GM12878 (cell line): Measurements from ENCODE around the gene SOX6. TPM values are rescaled to one million over a fixed set of nuclear protein-coding genes. Genes with fewer than 3 reads are reported as not detected.

Source experiments
- ATAC-seq: fragments of 200-7000 bp; cut with Tn5 transposase; 3 replicates; pipeline ENCODE4 v1.9.1; 2020; ENCODE audit warnings: mild to moderate bottlenecking, moderate library complexity
- BruUV-seq: library from RNA; stranded (reverse); fragments of 400-500 nt; replicated peaks from 2 replicates; lab custom pipeline; 2021; lab: Mats Ljungman, UMichigan
- CTCF ChIA-PET: fragments of 300-600 bp; sonication (Branson Sonifier 250); formaldehyde crosslinking; extraction: SDS; loops from one replicate; lab custom pipeline; 2021; ENCODE audit warnings: inconsistent platforms; lab: Yijun Ruan, JAX
- POLR2A ChIA-PET: fragments of 350-600 bp; formaldehyde crosslinking; extraction: SDS; loops from one replicate; lab custom pipeline; 2021; ENCODE audit warnings: inconsistent platforms; lab: Charles Lee
- RAD21 ChIA-PET: fragments of 300-600 bp; sonication (Branson Sonifier 250); formaldehyde crosslinking; loops from one replicate; lab custom pipeline; 2023; ENCODE audit warnings: antibody characterized with exemption; ENCODE audit not compliant: unreplicated experiment; lab: Charles Lee
- SMC1A ChIA-PET: fragments of 300-600 bp; sonication (Branson Sonifier 250); formaldehyde crosslinking; loops from one replicate; lab custom pipeline; 2023; ENCODE audit not compliant: unreplicated experiment, uncharacterized antibody; lab: Charles Lee
- DNase-seq: peaks from one replicate; pipeline ENCODE4 v3.0.0-alpha.2; 2011; ENCODE audit warnings: low read depth, low spot score
- FAIRE-seq: peaks from 3 replicates; lab custom pipeline; 2011; peaks lifted over from hg19 to GRCh38; lab: Jason Lieb, UNC
- H2AFZ ChIP-seq: 2 replicates; pipeline ENCODE4 v1.6.0; 2011; ENCODE audit warnings: low read depth, low read length, control low read depth; ENCODE audit not compliant: control insufficient read depth
- H3K27ac ChIP-seq: 2 replicates; pipeline ENCODE4 v1.5.1; 2011; ENCODE audit warnings: control low read depth; ENCODE audit not compliant: control insufficient read depth, insufficient read depth
- H3K27me3 ChIP-seq, 2 experiments: replicated peaks in 1 of 2; 2 replicates each; pipeline versions ENCODE4 v1.6.0 to v1.6.1; 2011; ENCODE audit warnings: low read length in 1 of 2; ENCODE audit not compliant: control insufficient read depth in 2 of 2, insufficient read depth in 2 of 2
- H3K36me3 ChIP-seq, 2 experiments: 2 replicates each; pipeline ENCODE4 v1.5.1; 2011; ENCODE audit warnings: low read length in 1 of 2; ENCODE audit not compliant: control insufficient read depth in 2 of 2, insufficient read depth in 2 of 2
- H3K4me1 ChIP-seq: 2 replicates; pipeline ENCODE4 v1.6.1; 2011; ENCODE audit warnings: mild to moderate bottlenecking, low read length, moderate library complexity, mixed read lengths; ENCODE audit not compliant: control insufficient read depth, insufficient read depth
- H3K4me2 ChIP-seq: 2 replicates; pipeline ENCODE4 v1.6.0; 2011; ENCODE audit warnings: control low read depth; ENCODE audit not compliant: control insufficient read depth, insufficient read depth
- H3K4me3 ChIP-seq: fragments of 200-600 bp; sonication (generic); 2 replicates; pipeline ENCODE4 v1.5.1; 2016
- H3K79me2 ChIP-seq: 2 replicates; pipeline ENCODE4 v1.6.0; 2011; ENCODE audit warnings: low read length; ENCODE audit not compliant: control insufficient read depth, insufficient read depth
- H3K9ac ChIP-seq: 2 replicates; pipeline ENCODE4 v1.8.0; 2011; ENCODE audit warnings: low read length, control low read depth, mixed read lengths; ENCODE audit not compliant: control insufficient read depth, insufficient read depth
- H3K9me3 ChIP-seq: replicated peaks from 3 replicates; pipeline ENCODE4 v1.5.1; 2011; ENCODE audit warnings: mild to moderate bottlenecking, low read length; ENCODE audit not compliant: control insufficient read depth, insufficient read depth
- H4K20me1 ChIP-seq: 2 replicates; pipeline ENCODE4 v1.6.0; 2011; ENCODE audit not compliant: control insufficient read depth, insufficient read depth
- CEBPB ChIP-seq, 2 experiments: fragments of 150-350 bp in 1 of 2; IDR thresholded peaks; 2 replicates each; pipeline ENCODE4 v1.6.1; 2012 to 2014; ENCODE audit warnings: low read depth in 2 of 2, low read length in 2 of 2, borderline replicate concordance in 1 of 2, inconsistent platforms in 1 of 2
- ELK1 ChIP-seq: IDR thresholded peaks from 2 replicates; pipeline ENCODE4 v1.6.1; 2012; ENCODE audit warnings: low read depth, low read length, improper control_type of control experiment
- POLR2AphosphoS5 ChIP-seq: IDR thresholded peaks from 2 replicates; pipeline ENCODE4 v1.6.1; 2011; ENCODE audit warnings: mild to moderate bottlenecking, low read length, inconsistent platforms
- RUNX3 ChIP-seq: IDR thresholded peaks from 2 replicates; pipeline ENCODE4 v1.6.1; 2012; ENCODE audit warnings: low read length, inconsistent platforms
- SIX5 ChIP-seq: IDR thresholded peaks from 2 replicates; pipeline ENCODE4 v1.6.1; 2011; ENCODE audit warnings: mild to moderate bottlenecking, low read depth, low read length, moderate library complexity; ENCODE audit not compliant: severe bottlenecking
- ZNF622 ChIP-seq: fragments of 450-650 bp; IDR thresholded peaks from 2 replicates; pipeline ENCODE4 v1.6.1; 2017; ENCODE audit warnings: mild to moderate bottlenecking, inconsistent platforms
- ZSCAN29 ChIP-seq: fragments of 450-650 bp; IDR thresholded peaks from 2 replicates; pipeline ENCODE4 v1.6.1; 2017; ENCODE audit warnings: mild to moderate bottlenecking, moderate library complexity
- WGBS: methylation state at CpG from one replicate; pipeline ENCODE4 v1.1.6; 2016; ENCODE audit warnings: low lambda C conversion rate; ENCODE audit not compliant: insufficient replicate concordance, insufficient coverage; ENCODE audit errors: missing lambda C conversion rate; 5-methylcytosine and 5-hydroxymethylcytosine counted together
- in situ Hi-C: fragments of 300-500 bp; cut with MboI; formaldehyde crosslinking; loops from 9 replicates; pipeline ENCODE4 v1.14.3; 2018; ENCODE audit warnings: mixed read lengths
- intact Hi-C: fragments of 100-400 bp; cut with micrococcal nuclease; formaldehyde crosslinking; loops from one replicate; pipeline ENCODE4 v1.14.2; 2022; ENCODE audit not compliant: unreplicated experiment
- polyA plus RNA-seq, 11 experiments: library from polyadenylated mRNA; depleted of rRNA in 4 of 11; unstranded in 6 of 11; stranded (reverse) in 5 of 11; fragments of >200 nt; fragmentation: Nextera tagmentation in 4 of 11; fragmentation: Illumina TruSeq in 1 of 11; extraction: Ambion mirVana in 4 of 11; extraction: Trizol in 1 of 11; gene quantifications; 1 replicate in 1 of 11; 2 replicates in 10 of 11; pipeline versions ENCODE4 v1.2.1 to v1.2.3, GENCODE V29; 2011 to 2016; ENCODE audit warnings: inconsistent platforms in 2 of 11, missing spikeins in 2 of 11, low read depth in 1 of 11
- total RNA-seq, 4 experiments: library from RNA; depleted of rRNA in 3 of 4; stranded (reverse); fragments of >200 nt in 3 of 4; fragmentation: Illumina TruSeq in 1 of 4; extraction: Trizol in 1 of 4; gene quantifications; 2 replicates each; pipeline versions ENCODE4 v1.2.1 to v1.2.3, GENCODE V29; 2013 to 2021

The SOX6 gene
- total and polyA plus RNA-seq, 10 of the 15 experiments (the other 5 are each of a cell fraction or from before 2014, with no cell fraction given) = 0.03 to 0.71 (median 0.29) TPM; not detected in 4

- TF ChIP-seq ZSCAN29 = no peak
- no peak for TF ChIP-seq ZNF622
Measured at GRCh38 chr11:15937601-15938120, 418.7 kb downstream of the SOX6 start (continued).

- ATAC-seq (no peak; the same call in 2 of the 3 replicates), DNase-seq (no peak), FAIRE-seq (no peak)
- Histone ChIP-seq H4K20me1 (no peaks in the 10 kb centered on the region), H3K4me2 (no peak overlapping the region), H3K9ac (no peak overlapping the region), H3K79me2 (no peaks in the 10 kb centered on the region), H2AFZ (no peak overlapping the region), H3K4me1 (no peaks in the 10 kb centered on the region), H3K36me3 (no peaks in the 10 kb centered on the region), H3K4me3 (no peak overlapping the region), H3K9me3 (no peaks in the 10 kb centered on the region), H3K27me3 (no peaks in the 10 kb centered on the region), H3K27ac (no peak overlapping the region)
- 46% methylated on average over 2 of the region's 2 CpGs for WGBS
- BruUV-seq = no TSS peak
- ChIA-PET POLR2A (no interaction called here), RAD21 (no interaction called here), SMC1A (interaction anchor here (0.9 kb wide), 1 partner anchor 11 kb away, joined by 3 read pairs; no protein-coding TSS in a partner anchor), CTCF (interaction anchor here (0.6 to 1.6 kb wide), 3 partner anchors 14 to 678 kb away, joined by 3 to 4 read pairs (median 3); no protein-coding TSS in a partner anchor)
- intact Hi-C loops (no loop called here), in situ Hi-C loops (no loop called here)
- TF ChIP-seq POLR2AphosphoS5 = no peak
Measured at GRCh38 chr11:15936011-15936410, 420.3 kb downstream of the SOX6 start.

- POLR2A ChIA-PET = no interaction called here
- H3K4me3 ChIP-seq = no peak overlapping the region
- H3K27ac ChIP-seq = no peak overlapping the region
- no peaks in the 10 kb centered on the region for H3K36me3 ChIP-seq
- no peak overlapping the region for H3K4me2 ChIP-seq
- CTCF ChIA-PET = interaction anchor here (0.6 to 1.6 kb wide), 2 partner anchors 14 to 42 kb away, joined by 3 to 4 read pairs; no protein-coding TSS in a partner anchor
- no peak for DNase-seq
- no peaks in the 10 kb centered on the region for H3K79me2 ChIP-seq
- no peak overlapping the region for H3K9ac ChIP-seq
- in situ Hi-C loops = no loop called here
- no peak overlapping the region for H2AFZ ChIP-seq
- no peak for ATAC-seq
- H3K27me3 ChIP-seq = no peaks in the 10 kb centered on the region
- no peak for FAIRE-seq
- RAD21 ChIA-PET = interaction anchor here (1.0 kb wide), 1 partner anchor 53 kb away, joined by 5 read pairs; no protein-coding TSS in a partner anchor
- SMC1A ChIA-PET = interaction anchor here (1.1 kb wide), 1 partner anchor 286 kb away, joined by 3 read pairs; no protein-coding TSS in a partner anchor
- no peaks in the 10 kb centered on the region for H4K20me1 ChIP-seq
- H3K4me1 ChIP-seq = no peaks in the 10 kb centered on the region
- TF ChIP-seq CEBPB (IDR thresholded peaks at IDR 0.05; ENCODE audit: borderline replicate concordance in 1 of 2, low read depth in 2 of 2, low read length in 2 of 2) (no peak), SIX5 (no peak), ELK1 (no peak), RUNX3 (no peak)
- H3K9me3 ChIP-seq = no peaks in the 10 kb centered on the region
- intact Hi-C loops = no loop called here
- BruUV-seq = no TSS peak
- 16% methylated on average over 8 of the region's 8 CpGs for WGBS
Measured at GRCh38 chr11:15935373-15935772, 421.0 kb downstream of the SOX6 start.
